GM18909 (cell line): ENCODE measurements around the gene HS2ST1.
A peak's percentile ranks its signal among the peaks of the same experiment; 100 is the strongest.
"Not testable (repeated sequence)": the region's sequence is repeated elsewhere in the genome, so short reads cannot be mapped to it uniquely, and the experiment has no call there.

Experiments used
- ATAC-seq: cut with Tn5 transposase; IDR thresholded peaks from one replicate; pipeline ENCODE4 v1.9.1; 2021; ENCODE audit warnings: mild to moderate bottlenecking; ENCODE audit not compliant: unreplicated experiment, poor library complexity

HS2ST1 gene

DNA sequence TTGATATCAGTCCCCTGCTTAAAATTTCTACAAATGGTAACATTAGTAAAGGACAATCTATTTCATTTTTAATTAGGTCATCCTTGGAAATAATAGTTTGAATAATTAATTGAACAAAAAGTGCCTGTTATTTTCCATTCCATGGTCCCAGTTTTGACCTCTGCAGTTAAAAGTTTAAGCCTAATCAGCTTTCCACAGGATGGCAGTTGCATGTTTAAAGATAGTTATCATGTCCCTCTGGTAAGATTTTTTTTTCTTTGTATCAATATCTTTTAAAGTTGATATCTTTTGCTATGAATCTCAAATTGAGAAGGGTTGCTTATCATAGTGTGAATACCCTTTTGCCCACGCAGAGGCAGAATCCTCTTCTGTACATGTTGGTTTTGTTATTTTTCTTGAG, 90.4 kb downstream of the HS2ST1 start:
- no peak for ATAC-seq

GRCh38 chr1:87007323-87007722, 92.9 kb downstream of the HS2ST1 start:
- ATAC-seq = peak; percentile 74

GRCh38 chr1:87013385-87013784, 99.0 kb downstream of the HS2ST1 start:
- not testable (repeated sequence) for ATAC-seq

DNA sequence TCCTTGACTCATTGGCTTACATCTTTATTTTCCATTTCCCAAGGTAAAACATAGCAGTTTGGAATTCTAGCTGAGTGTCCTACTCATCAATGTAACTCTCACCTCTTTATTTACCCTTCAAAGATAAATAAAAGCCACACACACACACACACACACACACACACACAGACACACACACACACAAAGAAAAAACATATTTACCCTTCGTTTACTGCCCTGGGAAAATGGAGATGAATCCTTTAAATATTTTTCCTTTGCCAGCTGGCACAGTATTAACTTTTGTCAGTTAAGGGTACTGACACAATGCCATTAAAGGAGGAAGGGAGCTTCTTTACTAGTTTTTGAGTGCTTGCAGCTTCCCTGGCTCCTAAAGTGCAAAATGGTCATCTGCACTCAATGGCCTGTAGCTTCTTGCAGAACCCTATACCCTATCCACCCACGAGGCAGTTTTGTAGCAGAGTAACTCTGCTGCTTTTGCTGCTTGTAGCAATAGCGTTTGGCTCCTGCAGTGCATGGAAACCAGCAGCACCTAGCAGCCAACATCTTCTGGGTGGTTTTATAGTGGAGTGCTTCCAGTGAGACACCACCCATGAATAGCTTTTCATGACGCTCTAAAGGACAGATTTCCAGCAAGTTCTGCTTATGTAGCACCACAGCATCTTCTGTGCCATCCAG, 103.7 kb downstream of the HS2ST1 start:
- no peak for ATAC-seq

DNA sequence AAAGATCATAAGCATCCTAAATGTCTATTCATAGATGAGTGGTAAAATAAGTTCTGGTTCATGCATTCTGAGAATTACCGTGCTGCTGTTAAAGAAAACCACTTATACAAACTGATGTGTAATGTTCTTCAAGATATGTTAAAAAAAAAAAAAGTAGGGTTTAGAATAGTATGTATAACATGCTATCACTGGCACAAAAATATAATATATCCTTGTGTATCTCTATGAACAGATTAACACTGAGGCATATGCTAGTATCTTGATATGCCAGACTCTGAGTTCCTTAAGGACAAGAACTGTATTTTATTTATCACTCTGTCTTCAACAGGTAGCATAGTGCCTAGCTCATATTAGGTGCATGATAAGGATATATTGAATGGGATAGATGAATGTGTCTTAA, 108.9 kb downstream of the HS2ST1 start:
- ATAC-seq = no peak

DNA sequence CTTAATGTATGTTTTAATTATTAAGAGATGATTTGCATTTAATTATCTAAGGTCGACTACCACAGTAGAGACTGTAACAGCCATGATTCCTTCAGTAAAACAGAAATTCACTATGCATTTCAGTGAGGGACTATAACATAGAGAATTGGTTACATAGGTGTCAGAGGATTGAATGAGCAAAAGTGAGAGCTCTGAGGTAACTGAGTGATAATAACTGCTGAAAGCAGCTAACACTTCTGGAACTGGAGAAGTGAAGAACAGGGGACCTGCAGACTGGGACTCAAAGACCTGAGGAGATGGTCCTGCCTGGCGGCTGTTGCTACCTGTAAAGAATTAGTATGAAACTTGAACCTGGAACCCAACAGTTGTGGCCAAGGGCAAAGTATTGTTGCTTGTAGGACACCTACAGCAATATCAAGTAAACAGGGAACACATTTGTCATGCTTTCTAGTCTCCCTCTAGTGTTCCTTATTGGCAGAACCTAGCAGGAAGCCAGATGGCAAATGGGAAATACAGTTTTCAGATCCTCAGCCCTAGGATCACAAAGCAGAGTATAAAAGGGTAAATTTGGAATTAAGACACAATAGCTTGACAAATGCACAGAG, 110.6 kb downstream of the HS2ST1 start:
- ATAC-seq = peak; percentile 76

DNA sequence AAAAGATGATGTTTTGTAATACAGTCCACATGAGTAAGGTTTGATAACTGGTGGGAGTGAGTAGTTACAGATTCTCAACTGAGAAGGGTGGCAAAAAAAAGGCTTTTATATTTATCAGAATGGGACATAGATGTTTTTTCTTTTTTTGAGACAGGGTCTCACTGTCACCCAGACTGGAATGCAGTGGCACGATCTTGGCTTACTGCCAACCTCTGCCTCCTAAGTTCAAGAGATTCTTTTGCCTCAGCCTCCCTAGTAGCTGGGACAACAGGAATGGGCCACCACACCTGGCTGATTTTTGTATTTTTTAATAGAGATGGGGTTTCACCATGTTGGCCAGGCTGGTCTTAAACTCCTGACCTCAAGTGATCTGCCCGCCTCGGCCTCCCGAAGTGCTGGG, 113.1 kb downstream of the HS2ST1 start:
- not testable (repeated sequence) for ATAC-seq

GRCh38 chr1:87028576-87028975, 114.1 kb downstream of the HS2ST1 start:
- ATAC-seq = no peak

DNA sequence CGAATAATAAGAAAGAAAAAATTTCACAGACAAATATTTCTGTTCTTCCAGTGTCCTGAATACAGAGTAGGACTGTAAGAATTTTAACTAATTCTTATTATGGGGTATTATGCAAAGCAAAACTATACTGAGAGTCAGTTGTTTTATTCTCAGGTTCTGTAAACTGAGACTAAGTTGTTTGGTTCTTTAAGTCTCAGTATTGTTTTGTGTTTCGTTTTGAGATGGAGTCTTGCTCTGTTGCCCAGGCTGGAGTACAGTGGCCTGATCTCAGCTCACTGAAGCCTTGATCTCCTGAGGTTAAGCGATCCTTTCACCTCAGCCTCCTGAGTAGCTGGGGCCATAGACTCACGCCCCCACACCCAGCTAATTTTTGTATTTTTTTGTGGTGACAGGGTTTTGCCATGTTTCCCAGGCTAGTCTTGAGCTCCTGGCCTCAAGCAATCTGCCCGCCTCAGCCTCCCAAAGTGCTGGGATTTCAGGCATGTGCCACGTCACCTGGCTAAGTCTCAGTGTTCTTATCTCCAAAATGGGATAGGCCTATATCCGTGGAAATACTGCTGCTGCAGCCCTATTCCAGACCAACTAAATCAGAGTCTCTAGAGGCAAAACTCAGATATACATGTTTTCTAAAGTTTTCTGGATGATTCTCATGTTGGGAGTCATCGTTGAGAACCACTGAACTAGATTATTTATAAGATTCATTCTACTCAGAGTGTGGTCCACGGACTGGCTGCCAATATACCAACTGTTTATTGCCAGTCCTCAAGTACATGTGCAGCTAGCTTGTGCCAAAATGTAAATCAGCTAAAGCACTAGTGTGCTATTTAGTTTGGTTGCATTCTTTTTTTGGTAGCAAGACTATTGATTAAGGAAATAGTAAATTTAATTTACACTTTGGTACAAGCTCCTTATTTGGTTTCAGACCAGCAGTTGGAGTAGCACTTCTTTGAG, 116.6 kb downstream of the HS2ST1 start:
- peak; percentile 93 for ATAC-seq

GRCh38 chr1:87034351-87034750, 119.9 kb downstream of the HS2ST1 start:
- ATAC-seq = no peak

DNA sequence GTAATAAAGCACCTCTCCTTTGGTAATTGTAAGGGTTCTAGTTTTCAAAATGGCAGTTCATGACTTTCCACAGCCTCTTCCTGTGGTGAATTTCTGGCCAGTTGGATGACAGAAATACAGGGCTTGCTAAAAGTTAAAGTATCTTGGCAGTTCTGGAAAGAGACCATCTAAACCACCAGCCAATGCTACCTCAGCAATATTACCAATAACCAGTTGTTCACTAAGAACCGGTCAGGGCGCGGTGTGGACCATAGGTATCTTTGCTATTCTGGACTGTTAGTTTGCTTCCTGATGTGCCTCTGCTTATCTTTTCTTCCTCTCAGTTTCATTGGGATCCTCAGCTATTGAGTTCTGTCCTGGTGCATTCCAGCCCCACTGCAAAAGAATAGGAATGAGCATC, 124.7 kb downstream of the HS2ST1 start:
- ATAC-seq = no peak

- ATAC-seq = no peak
Observed at GRCh38 chr1:87042111-87042811, 127.8 kb downstream of the HS2ST1 start.

DNA sequence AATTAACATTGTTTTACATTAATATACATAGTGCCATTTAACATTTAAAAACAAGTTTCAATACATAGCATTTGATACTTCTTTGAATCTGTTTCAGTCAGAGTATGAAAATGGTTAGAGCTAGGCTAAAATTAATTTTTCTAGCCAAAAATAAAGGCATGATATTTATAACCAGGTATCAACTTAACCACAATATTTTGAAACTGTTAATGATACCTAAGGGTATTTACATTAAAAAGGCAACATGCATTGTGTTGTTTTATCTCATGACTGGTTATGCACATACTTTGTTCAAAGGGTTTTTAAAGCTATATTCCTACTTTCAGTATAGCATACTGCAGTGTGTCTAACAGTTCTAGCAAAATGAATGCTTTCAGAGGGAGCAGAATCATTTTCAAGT, 130.0 kb downstream of the HS2ST1 start:
- ATAC-seq = peak; percentile 43

DNA sequence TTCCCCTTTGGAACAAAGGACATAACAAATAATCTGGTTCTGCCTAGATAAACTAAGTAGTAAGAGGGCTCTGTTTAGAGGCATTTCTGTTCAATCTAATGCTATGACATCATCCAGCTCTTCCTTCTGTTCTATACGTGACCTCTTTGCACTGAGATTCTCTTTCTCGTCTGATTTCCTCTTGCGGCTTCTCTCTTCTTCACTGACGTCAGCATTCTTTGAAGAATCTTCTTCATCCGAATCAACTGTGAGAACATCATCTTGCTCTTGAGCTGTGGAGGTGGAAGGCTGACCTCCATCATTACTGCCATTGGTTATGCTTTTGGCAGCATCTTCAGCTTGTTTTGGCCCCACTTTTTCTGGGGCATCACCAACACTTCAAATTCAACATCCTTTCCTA, 130.4 kb downstream of the HS2ST1 start:
- peak; percentile 67 for ATAC-seq

DNA sequence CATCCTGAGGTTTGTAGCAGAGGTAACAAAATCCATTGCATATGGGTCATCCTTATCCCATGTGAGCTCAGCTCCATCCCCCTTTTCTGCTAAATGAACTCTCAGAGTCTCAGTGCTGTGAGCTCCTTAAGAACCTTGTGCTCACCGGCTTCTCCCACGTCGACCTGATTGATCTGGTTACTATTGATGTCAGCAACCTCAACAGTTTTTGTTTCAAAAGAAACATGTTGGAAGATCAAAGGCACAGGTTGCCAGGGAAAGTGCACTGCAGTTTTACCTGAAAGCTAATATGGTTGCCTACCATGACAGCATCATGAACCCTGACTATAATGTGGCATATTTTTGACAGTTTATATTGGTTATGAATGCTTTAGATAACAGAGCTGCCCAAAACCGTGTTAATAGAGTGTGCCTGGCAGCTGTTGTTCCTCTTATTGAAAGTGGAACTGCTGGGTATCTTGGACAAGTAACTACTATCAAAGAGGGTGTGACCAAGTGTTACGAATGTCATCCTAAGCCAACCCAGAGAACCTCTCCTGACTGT, 131.4 kb downstream of the HS2ST1 start:
- ATAC-seq = peak; percentile 55

DNA sequence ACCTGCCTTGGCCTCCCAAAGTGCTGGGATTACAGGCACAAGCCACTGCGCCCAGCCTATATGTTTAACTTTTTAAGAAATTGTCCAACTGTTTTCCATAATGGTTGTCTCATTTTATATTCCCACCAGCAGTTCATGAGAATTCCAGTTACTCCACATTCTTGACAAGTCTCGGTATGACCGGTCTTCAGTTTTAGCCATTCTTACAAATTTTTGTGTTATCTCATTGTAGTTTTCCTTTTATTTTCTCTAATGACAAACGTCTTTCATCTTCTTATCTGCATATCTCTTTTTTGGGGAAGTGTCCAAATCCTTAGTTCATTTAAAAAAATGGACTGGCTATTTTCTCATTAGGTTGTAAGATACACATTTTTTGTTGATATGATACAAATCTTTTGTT, 132.5 kb downstream of the HS2ST1 start:
- ATAC-seq = no peak

- no peak for ATAC-seq
Observed at GRCh38 chr1:87048237-87048636, 133.8 kb downstream of the HS2ST1 start.

DNA sequence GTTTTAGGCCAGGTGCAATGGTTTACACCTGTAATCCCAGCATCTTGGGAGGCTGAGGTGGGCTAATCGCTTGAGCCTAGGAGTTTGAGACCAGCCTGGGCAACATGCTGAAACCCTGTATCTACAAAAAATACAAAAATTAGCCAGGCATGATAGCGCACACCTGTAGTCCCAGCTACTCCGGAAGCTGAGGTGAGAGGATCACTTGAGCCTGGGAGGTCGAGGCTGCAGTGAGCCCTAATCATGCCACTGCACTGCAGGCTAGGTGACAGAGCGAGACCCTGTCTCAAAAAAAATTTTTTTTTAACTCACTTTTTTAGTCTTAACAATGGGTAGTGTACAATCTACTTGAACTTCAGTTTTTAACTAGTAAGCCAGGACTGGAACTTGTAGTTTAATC, 137.5 kb downstream of the HS2ST1 start:
- ATAC-seq = no peak

DNA sequence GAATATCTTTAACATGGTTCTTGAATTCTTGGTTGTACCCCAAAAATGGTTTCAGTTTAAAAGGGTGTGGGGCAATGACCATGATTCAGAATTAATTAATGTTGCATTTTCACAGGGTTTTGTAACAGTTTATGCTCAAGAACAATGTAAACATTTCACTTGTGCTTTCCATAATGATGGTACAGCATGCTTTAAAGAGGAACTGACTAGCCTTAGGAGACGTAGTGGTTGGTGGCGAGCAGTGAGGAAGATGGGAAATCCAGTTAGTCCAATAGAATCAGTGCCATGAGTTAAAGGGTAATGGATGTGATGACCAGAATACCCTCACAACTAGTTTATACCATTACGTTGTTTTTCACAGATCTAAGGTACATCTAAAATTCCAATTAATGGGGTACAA, 138.0 kb downstream of the HS2ST1 start:
- no peak for ATAC-seq

GRCh38 chr1:87052961-87053360, 138.5 kb downstream of the HS2ST1 start:
- no peak for ATAC-seq
